Activated CD8-positive, alpha-beta T cell treated with anti-CD3 and anti-CD28 coated beads for 36 hours (primary cell): ENCODE measurements around the gene SIRT5. TPM values are rescaled to one million over a fixed set of nuclear protein-coding genes. Genes with fewer than 3 reads are reported as not detected.

ENCODE experiments used
- ATAC-seq: fragments of 200-7000 bp; cut with Tn5 transposase; one replicate; pipeline ENCODE4 v1.10.0; 2021; ENCODE audit warnings: mild to moderate bottlenecking, moderate library complexity
- CTCF ChIA-PET: fragments of 350-600 bp; sonication (Branson Sonifier 250); formaldehyde crosslinking; loops from one replicate; lab custom pipeline; 2021; ENCODE audit warnings: antibody characterized with exemption; lab: Charles Lee
- POLR2A ChIA-PET: fragments of 350-600 bp; sonication (Branson Sonifier 250); formaldehyde crosslinking; loops from one replicate; lab custom pipeline; 2021; ENCODE audit warnings: antibody characterized with exemption; lab: Charles Lee
- DNase-seq: peaks from one replicate; pipeline ENCODE4 v3.0.0-alpha.2; 2020
- H3K27ac Mint-ChIP-seq: one replicate; pipeline ENCODE4 v1.8.0; 2021; ENCODE audit warnings: mild to moderate bottlenecking, mixed read lengths
- H3K27me3 Mint-ChIP-seq: one replicate; pipeline ENCODE4 v1.8.0; 2021; ENCODE audit warnings: mixed read lengths
- H3K36me3 Mint-ChIP-seq: one replicate; pipeline ENCODE4 v1.8.0; 2021; ENCODE audit warnings: low read depth, mixed read lengths
- H3K4me1 Mint-ChIP-seq: one replicate; pipeline ENCODE4 v1.8.0; 2021; ENCODE audit warnings: low read depth, mixed read lengths
- H3K4me3 Mint-ChIP-seq: one replicate; pipeline ENCODE4 v1.8.0; 2021; ENCODE audit warnings: mild to moderate bottlenecking, moderate library complexity, mixed read lengths
- H3K9me3 Mint-ChIP-seq: one replicate; pipeline ENCODE4 v1.8.0; 2021; ENCODE audit warnings: mixed read lengths
- intact Hi-C: fragments of 100-400 bp; cut with micrococcal nuclease; formaldehyde crosslinking; loops from one replicate; pipeline ENCODE4 v1.10.0; 2022
- total RNA-seq, 2 experiments: library from RNA; stranded (reverse); gene quantifications; one replicate each; pipeline ENCODE4 v1.2.3, GENCODE V29; 2021
- TF ChIP-seq, protein P1 (sequence below): fragments of 200-600 bp; IDR thresholded peaks from one replicate; pipeline ENCODE4 v1.8.0; 2022; ENCODE audit warnings: antibody characterized with exemption, mild to moderate bottlenecking

SIRT5 gene
- total RNA-seq, 2 experiments from 2014 or later = 9.4 to 13.5 TPM

DNA sequence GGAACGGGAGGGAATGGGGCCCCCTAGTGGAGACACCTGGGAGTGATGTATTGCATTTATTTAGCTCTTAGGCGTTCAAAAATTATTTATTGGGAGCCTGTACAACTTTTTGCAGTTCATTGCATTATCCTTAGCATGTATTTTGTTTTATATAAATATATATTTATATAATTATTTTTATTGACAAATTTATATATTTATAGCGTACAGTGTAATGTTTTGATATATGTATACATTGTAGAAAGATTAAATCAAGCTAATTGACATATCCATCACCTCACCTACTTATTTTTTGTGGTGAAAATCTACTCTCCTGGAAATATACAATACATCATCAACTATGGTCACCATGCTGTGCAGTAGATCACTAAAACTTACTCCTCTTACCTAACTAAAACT lies 975 bp downstream of the SIRT5 start:
- TF ChIP-seq, protein P1, sequence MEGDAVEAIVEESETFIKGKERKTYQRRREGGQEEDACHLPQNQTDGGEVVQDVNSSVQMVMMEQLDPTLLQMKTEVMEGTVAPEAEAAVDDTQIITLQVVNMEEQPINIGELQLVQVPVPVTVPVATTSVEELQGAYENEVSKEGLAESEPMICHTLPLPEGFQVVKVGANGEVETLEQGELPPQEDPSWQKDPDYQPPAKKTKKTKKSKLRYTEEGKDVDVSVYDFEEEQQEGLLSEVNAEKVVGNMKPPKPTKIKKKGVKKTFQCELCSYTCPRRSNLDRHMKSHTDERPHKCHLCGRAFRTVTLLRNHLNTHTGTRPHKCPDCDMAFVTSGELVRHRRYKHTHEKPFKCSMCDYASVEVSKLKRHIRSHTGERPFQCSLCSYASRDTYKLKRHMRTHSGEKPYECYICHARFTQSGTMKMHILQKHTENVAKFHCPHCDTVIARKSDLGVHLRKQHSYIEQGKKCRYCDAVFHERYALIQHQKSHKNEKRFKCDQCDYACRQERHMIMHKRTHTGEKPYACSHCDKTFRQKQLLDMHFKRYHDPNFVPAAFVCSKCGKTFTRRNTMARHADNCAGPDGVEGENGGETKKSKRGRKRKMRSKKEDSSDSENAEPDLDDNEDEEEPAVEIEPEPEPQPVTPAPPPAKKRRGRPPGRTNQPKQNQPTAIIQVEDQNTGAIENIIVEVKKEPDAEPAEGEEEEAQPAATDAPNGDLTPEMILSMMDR = peak; percentile 86
- ChIA-PET POLR2A (interaction anchor here (0.6 to 2.4 kb wide), 24 partner anchors 9 to 247 kb away, joined by 3 to 21 read pairs (median 4); partner anchors contain the start of genes GFOD1, NOL7, RANBP9 and TBC1D7), CTCF (interaction anchor here (0.6 to 3.7 kb wide), 52 partner anchors 9 to 1064 kb away, joined by 3 to 38 read pairs (median 5); partner anchors contain the start of genes NOL7, RANBP9 and TBC1D7)
- no peak for ATAC-seq
- Mint-ChIP-seq H3K36me3 (peaks cover 5% of the 10 kb centered on the region), H3K9me3 (peaks cover 2% of the 10 kb centered on the region), H3K4me1 (peaks cover 24% of the 10 kb centered on the region), H3K4me3 (peak overlapping the region; percentile 98), H3K27ac (peak overlapping the region; percentile 99), H3K27me3 (no peaks in the 10 kb centered on the region)
- peak; percentile 94 for DNase-seq
- intact Hi-C loops = loop anchor here (5.0 to 10.0 kb wide), 3 partner anchors 91 to 238 kb away; partner anchors contain the start of gene GFOD1

DNA sequence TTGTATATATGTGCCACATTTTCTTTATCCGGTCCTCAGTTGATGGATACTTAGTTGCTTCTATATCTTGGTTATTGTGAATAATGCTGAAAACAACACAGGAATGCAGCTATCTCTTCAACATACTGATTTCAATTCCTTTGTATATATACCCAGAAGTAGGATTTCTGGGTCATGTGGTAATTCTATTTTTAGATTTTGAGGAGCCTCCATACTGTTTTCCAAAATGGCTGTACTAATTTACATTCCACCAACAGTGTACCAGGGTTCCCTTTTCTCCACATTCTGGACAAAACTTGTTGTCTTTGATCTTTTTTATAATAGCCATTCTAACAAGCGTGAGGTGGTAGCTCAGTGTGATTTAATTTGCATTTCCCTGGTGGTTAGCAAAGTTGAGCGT lies 1.6 kb downstream of the SIRT5 start:
- no peak for DNase-seq
- no peaks in the 10 kb centered on the region for H3K27me3 Mint-ChIP-seq
- peaks cover 2% of the 10 kb centered on the region for H3K9me3 Mint-ChIP-seq
- ChIA-PET POLR2A (interaction anchor here (0.9 to 2.4 kb wide), 6 partner anchors 11 to 150 kb away, joined by 3 to 10 read pairs (median 4); partner anchors contain the start of genes NOL7 and RANBP9), CTCF (interaction anchor here (0.7 to 3.7 kb wide), 10 partner anchors 23 to 246 kb away, joined by 3 to 27 read pairs (median 6); partner anchors contain the start of gene NOL7)
- TF ChIP-seq, protein P1 = no peak
- H3K4me3 Mint-ChIP-seq = no peak overlapping the region
- no peak for ATAC-seq
- H3K36me3 Mint-ChIP-seq = peaks cover 8% of the 10 kb centered on the region
- peaks cover 24% of the 10 kb centered on the region for H3K4me1 Mint-ChIP-seq
- intact Hi-C loops = loop anchor here (5.0 to 10.0 kb wide), 3 partner anchors 91 to 239 kb away; partner anchors contain the start of gene GFOD1
- H3K27ac Mint-ChIP-seq = no peak overlapping the region

DNA sequence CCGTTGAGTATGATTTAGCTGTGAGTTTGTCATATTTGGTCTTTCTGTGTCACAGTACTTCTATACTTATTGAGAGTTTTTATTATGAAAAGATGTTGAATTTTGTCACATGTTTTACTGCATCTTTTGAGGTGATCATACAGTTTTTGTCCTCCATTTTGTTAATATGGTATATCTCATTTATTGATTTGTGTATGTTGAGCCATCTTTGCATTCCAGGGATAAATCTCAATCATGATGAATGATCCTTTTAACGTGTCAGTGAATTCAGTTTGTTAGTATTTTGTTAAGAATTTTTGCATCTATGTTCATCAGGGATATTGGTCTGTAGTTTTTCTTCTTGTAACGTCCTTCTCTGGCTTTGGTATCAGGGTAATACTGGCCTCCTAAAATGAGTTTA lies 3.5 kb downstream of the SIRT5 start:
- peaks cover 2% of the 10 kb centered on the region for H3K9me3 Mint-ChIP-seq
- peaks cover 24% of the 10 kb centered on the region for H3K4me1 Mint-ChIP-seq
- ChIA-PET POLR2A (no interaction called here), CTCF (no interaction called here)
- ATAC-seq = no peak
- no peaks in the 10 kb centered on the region for H3K27me3 Mint-ChIP-seq
- TF ChIP-seq, protein P1 = no peak
- peaks cover 12% of the 10 kb centered on the region for H3K36me3 Mint-ChIP-seq
- no peak for DNase-seq
- intact Hi-C loops = loop anchor here (5.0 to 10.0 kb wide), 3 partner anchors 93 to 241 kb away; partner anchors contain the start of gene GFOD1
- no peak overlapping the region for H3K27ac Mint-ChIP-seq
- no peak overlapping the region for H3K4me3 Mint-ChIP-seq

DNA sequence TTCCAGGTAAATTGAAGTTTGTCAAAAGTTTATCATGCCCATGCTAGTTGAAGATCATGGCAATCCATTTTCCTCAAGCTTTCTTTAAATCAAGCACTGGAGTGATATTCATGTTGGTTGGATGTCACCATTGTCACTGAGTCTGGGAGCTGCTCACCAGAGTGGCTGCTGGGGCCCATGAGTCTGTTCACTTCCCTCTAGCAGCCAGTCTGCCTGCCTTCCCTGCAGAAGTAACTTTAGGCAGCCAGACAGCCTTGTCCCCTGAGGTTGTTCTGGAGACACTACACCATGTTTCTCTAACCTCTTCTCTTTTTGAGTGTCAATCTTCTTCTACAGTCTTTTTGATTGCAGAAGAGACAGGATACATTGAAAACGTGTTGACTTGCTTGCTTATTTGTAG lies 5.5 kb downstream of the SIRT5 start:
- intact Hi-C loops = loop anchor here (5.0 to 10.0 kb wide), 3 partner anchors 95 to 243 kb away; partner anchors contain the start of gene GFOD1
- ChIA-PET POLR2A (interaction anchor here (0.7 kb wide), 1 partner anchor 238 kb away, joined by 3 read pairs; no protein-coding TSS in a partner anchor), CTCF (interaction anchor here (0.7 kb wide), 1 partner anchor 249 kb away, joined by 3 read pairs; no protein-coding TSS in a partner anchor)
- H3K9me3 Mint-ChIP-seq = peaks cover 2% of the 10 kb centered on the region
- peaks cover 17% of the 10 kb centered on the region for H3K4me1 Mint-ChIP-seq
- DNase-seq (no peak), ATAC-seq (no peak)
- peaks cover 16% of the 10 kb centered on the region for H3K36me3 Mint-ChIP-seq
- H3K27me3 Mint-ChIP-seq = no peaks in the 10 kb centered on the region
- no peak overlapping the region for H3K27ac Mint-ChIP-seq
- H3K4me3 Mint-ChIP-seq = no peak overlapping the region
- TF ChIP-seq, protein P1 = no peak

DNA sequence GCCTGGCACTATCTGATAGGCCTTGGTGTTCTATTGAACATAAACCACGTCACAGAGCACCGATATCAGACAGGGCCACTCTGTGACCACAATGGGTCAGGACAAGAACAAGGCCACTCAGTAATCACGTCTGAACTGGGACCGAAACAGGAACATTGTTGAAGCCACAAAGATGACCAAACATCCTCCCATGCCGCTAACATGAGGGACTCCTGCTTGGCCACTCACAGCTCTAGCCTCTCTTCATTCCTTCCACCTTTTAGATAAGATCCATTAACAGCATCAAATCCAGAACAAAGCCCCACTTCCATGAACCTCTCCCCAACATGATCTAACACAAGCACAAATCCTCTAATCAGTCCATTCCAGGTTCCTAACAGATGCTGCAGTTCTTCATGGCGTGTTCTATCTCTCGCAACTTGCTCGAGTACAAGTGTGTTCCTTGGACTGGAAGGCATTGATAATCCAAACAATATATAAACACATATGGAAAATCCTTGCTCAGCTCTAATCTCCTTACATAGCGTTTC lies 7.4 kb downstream of the SIRT5 start:
- no peaks in the 10 kb centered on the region for H3K27me3 Mint-ChIP-seq

More for the DNA sequence above, 7.4 kb downstream of the SIRT5 start:
- TF ChIP-seq, protein P1 = no peak
- Mint-ChIP-seq H3K36me3 (peaks cover 21% of the 10 kb centered on the region), H3K27ac (no peak overlapping the region), H3K4me3 (no peak overlapping the region), H3K9me3 (peaks cover 2% of the 10 kb centered on the region), H3K4me1 (peaks cover 4% of the 10 kb centered on the region)
- DNase-seq (no peak), ATAC-seq (no peak)
- POLR2A ChIA-PET = interaction anchor here (1.2 kb wide), 1 partner anchor 33 kb away, joined by 3 read pairs; the partner anchor contains the start of gene NOL7
- intact Hi-C loops = no loop called here
- CTCF ChIA-PET = no interaction called here
